OCI-LY1 (cell line): Measurements from ENCODE around the gene CHST11.
A peak's percentile ranks its signal among the peaks of the same experiment; 100 is the strongest.

ENCODE experiments used
- H2AFZ ChIP-seq: fragments of 200-600 bp; sonication (generic), shearing (Covaris generic); 2 replicates; pipeline ENCODE4 v1.6.0; 2014; ENCODE audit warnings: antibody characterized with exemption, mild to moderate bottlenecking, low read length
- H3F3A ChIP-seq: fragments of 200-600 bp; sonication (generic), shearing (Covaris generic); 2 replicates; pipeline ENCODE4 v1.6.0; 2014; ENCODE audit warnings: mild to moderate bottlenecking, antibody characterized with exemption, low read length, moderate library complexity; ENCODE audit not compliant: insufficient read depth
- H3K27ac ChIP-seq: fragments of 200-600 bp; sonication (generic); 2 replicates; pipeline ENCODE4 v1.5.1; 2014; ENCODE audit warnings: low read length, mixed run types, mild to moderate bottlenecking, low read depth; ENCODE audit not compliant: poor library complexity, severe bottlenecking
- H3K27me3 ChIP-seq: fragments of 200-600 bp; sonication (generic); 2 replicates; pipeline ENCODE4 v1.6.0; 2014; ENCODE audit warnings: antibody characterized with exemption, mild to moderate bottlenecking, low read length, moderate library complexity; ENCODE audit not compliant: insufficient read depth
- H3K36me3 ChIP-seq: fragments of 200-600 bp; sonication (generic); 2 replicates; pipeline ENCODE4 v1.6.1; 2014; ENCODE audit warnings: mild to moderate bottlenecking, antibody characterized with exemption, low read length, moderate library complexity, mixed read lengths; ENCODE audit not compliant: insufficient read depth
- H3K4me1 ChIP-seq: fragments of 200-600 bp; sonication (generic); 2 replicates; pipeline ENCODE4 v1.5.1; 2014; ENCODE audit warnings: mild to moderate bottlenecking, low read length, moderate library complexity; ENCODE audit not compliant: insufficient read depth, severe bottlenecking
- H3K4me2 ChIP-seq: fragments of 200-600 bp; sonication (generic), shearing (Covaris generic); 2 replicates; pipeline ENCODE4 v1.6.1; 2014; ENCODE audit warnings: low read length
- H3K4me3 ChIP-seq: fragments of 200-600 bp; sonication (generic); 2 replicates; pipeline ENCODE4 v1.5.1; 2014; ENCODE audit warnings: low read length, low read depth, mild to moderate bottlenecking, mixed read lengths; ENCODE audit not compliant: poor library complexity, severe bottlenecking
- H3K79me2 ChIP-seq: fragments of 200-600 bp; shearing (Covaris generic); 2 replicates; pipeline ENCODE4 v1.6.1; 2016; ENCODE audit warnings: mixed run types, low read length, mixed read lengths; ENCODE audit not compliant: insufficient read depth
- H3K9ac ChIP-seq: fragments of 200-600 bp; sonication (generic), shearing (Covaris generic); 2 replicates; pipeline ENCODE4 v1.6.1; 2014; ENCODE audit warnings: mild to moderate bottlenecking, low read length, mixed read lengths
- H3K9me2 ChIP-seq: fragments of 200-600 bp; sonication (generic), shearing (Covaris generic); 2 replicates; pipeline ENCODE4 v1.6.1; 2014; ENCODE audit warnings: low read depth, mild to moderate bottlenecking, low read length, mixed read lengths
- H3K9me3 ChIP-seq: fragments of 200-600 bp; shearing (Covaris generic); 2 replicates; pipeline ENCODE4 v1.6.1; 2014; ENCODE audit warnings: low read length, mixed read lengths
- H4K20me1 ChIP-seq: fragments of 200-600 bp; sonication (generic), shearing (Covaris generic); 2 replicates; pipeline ENCODE4 v1.6.0; 2016; ENCODE audit warnings: mild to moderate bottlenecking, low read length; ENCODE audit not compliant: insufficient read depth
- CTCF ChIP-seq: fragments of 200-600 bp; sonication (generic), shearing (Covaris generic); IDR thresholded peaks from 2 replicates; pipeline ENCODE4 v1.5.1; 2017; ENCODE audit warnings: mild to moderate bottlenecking, antibody characterized with exemption, low read length, moderate library complexity, mixed read lengths
- EZH2 ChIP-seq: fragments of 200-600 bp; sonication (generic), shearing (Covaris generic); IDR thresholded peaks from 2 replicates; pipeline ENCODE4 v1.8.0; 2017; ENCODE audit warnings: borderline replicate concordance, mixed run types, mild to moderate bottlenecking, antibody characterized with exemption, low read length, moderate library complexity, mixed read lengths

The CHST11 gene

GRCh38 chr12:104581005-104581570, 124.3 kb downstream of the CHST11 start:
- no peak for TF ChIP-seq EZH2
- no peak for TF ChIP-seq CTCF
- Histone ChIP-seq H3K4me2 (peak overlapping the region; percentile 70; the same call in 1 of the 2 replicates), H3K4me1 (peaks cover 100% of the 10 kb centered on the region), H3K27ac (peak overlapping the region; percentile 99), H2AFZ (no peak overlapping the region), H3K9ac (peak overlapping the region; percentile 70; the same call in 1 of the 2 replicates), H3K79me2 (no peaks in the 10 kb centered on the region), H3K9me3 (no peaks in the 10 kb centered on the region), H3F3A (0 out of 2 replicates have a peak, but pooled peaks cover 2% of the 10 kb centered on the region), H3K36me3 (no peaks in the 10 kb centered on the region), H3K27me3 (no peaks in the 10 kb centered on the region), H4K20me1 (no peaks in the 10 kb centered on the region), H3K4me3 (no peak overlapping the region), H3K9me2 (no peaks in the 10 kb centered on the region)

GRCh38 chr12:104582739-104583138, 126.0 kb downstream of the CHST11 start:
- 0 out of 2 replicates have a peak, but pooled peaks cover 2% of the 10 kb centered on the region for H3F3A ChIP-seq
- peak overlapping the region; percentile 99 for H3K27ac ChIP-seq
- no peaks in the 10 kb centered on the region for H3K36me3 ChIP-seq
- no peaks in the 10 kb centered on the region for H3K9me3 ChIP-seq
- H3K4me3 ChIP-seq: peak overlapping the region; percentile 40
- no peaks in the 10 kb centered on the region for H3K9me2 ChIP-seq
- H3K79me2 ChIP-seq: no peaks in the 10 kb centered on the region
- H3K4me1 ChIP-seq: peaks cover 100% of the 10 kb centered on the region
- H3K4me2 ChIP-seq: peak overlapping the region; percentile 70
- TF ChIP-seq EZH2: no peak
- TF ChIP-seq CTCF: no peak
- no peaks in the 10 kb centered on the region for H4K20me1 ChIP-seq
- no peaks in the 10 kb centered on the region for H3K27me3 ChIP-seq
- no peak overlapping the region for H2AFZ ChIP-seq
- peak overlapping the region; percentile 70 for H3K9ac ChIP-seq

GRCh38 chr12:104583301-104583700, 126.6 kb downstream of the CHST11 start:
- Histone ChIP-seq H3K9me3 (no peaks in the 10 kb centered on the region), H3K9me2 (no peaks in the 10 kb centered on the region), H4K20me1 (no peaks in the 10 kb centered on the region), H3K4me2 (peak overlapping the region; percentile 70), H3K27me3 (no peaks in the 10 kb centered on the region), H3K79me2 (no peaks in the 10 kb centered on the region), H3K9ac (peak overlapping the region; percentile 64), H3K36me3 (no peaks in the 10 kb centered on the region), H3K4me1 (peaks cover 100% of the 10 kb centered on the region), H3K4me3 (peak overlapping the region; percentile 33), H2AFZ (no peak overlapping the region), H3K27ac (peak overlapping the region; percentile 99), H3F3A (0 out of 2 replicates have a peak, but pooled peaks cover 2% of the 10 kb centered on the region)
- TF ChIP-seq EZH2 (no peak), CTCF (no peak)
